ENCODE results near the gene NME2. TPM values are rescaled to one million over a fixed set of nuclear protein-coding genes. Genes with fewer than 3 reads are reported as not detected.

The NME2 gene
- total and polyA plus RNA-seq, 10 of the 15 experiments (the other 5 are each of a cell fraction or from before 2014, with no cell fraction given) = 497 to 1,030 (median 786) TPM

DNA sequence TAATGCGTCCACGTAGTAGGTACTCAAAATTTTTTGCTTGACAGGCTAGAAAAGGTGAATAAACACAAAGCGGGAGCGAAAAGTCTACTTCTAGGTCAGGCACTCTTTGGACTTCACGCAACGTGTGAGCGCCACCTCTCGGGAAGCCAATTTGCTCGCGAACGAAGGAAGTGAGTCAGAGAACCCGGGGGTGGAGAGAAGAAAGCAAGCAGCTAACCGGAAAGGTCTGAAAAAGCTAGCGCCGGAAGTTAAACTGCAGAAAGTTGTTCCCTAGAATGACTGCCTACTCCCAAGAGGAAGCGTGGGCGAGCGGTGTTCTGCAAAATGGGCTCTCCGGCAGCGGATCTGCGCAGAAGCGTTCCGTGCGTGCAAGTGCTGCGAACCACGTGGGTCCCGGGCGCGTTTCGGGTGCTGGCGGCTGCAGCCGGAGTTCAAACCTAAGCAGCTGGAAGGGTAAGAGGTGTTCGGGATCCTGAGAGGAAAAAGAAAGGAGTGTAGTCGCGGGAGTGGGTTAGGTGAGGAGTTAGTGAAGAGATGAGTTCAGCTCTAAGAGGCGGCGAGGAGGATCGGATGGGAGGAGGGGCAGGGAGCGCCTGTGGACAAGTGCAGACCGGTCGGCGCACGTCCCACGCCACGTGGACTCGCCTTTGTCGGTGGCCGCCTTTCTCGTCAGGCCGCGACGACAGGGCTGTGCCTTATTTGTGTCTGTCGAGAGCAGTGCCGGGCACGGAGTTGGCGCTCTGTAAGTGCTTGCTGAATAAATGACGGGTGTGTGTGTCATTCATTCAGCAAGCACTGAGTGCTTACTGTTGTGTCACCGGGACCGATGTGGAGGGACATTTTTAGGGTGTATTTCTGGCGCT, 12.8 kb upstream of the NME2 start, which contains the start of gene NME1 (continued):
- TF ChIP-seq POLR2AphosphoS2 (IDR thresholded peaks at IDR 0.05; ENCODE audit: low read depth, low read length) (peak; percentile 80; the same call in 1 of the 2 replicates), NR2C2 (IDR thresholded peaks at IDR 0.05; ENCODE audit: borderline replicate concordance, control insufficient read depth, insufficient read length, low read depth) (no peak), BRCA1 (IDR thresholded peaks at IDR 0.05; ENCODE audit: low read depth, low read length) (no peak), BHLHE40 (IDR thresholded peaks at IDR 0.05; ENCODE audit: borderline replicate concordance in 1 of 2, low read depth in 2 of 2, low read length in 1 of 2) (peak; percentile 49 to 80; a peak in 3 of 4 replicates), CREB1 (IDR thresholded peaks at IDR 0.05; ENCODE audit: low read depth) (peak; percentile 90), ZNF274 (IDR thresholded peaks at IDR 0.05; ENCODE audit: insufficient read depth, insufficient read length) (no peak), CBX5 (IDR thresholded peaks at IDR 0.05; ENCODE audit: low read depth) (peak; percentile 97), ZBED1 (IDR thresholded peaks at IDR 0.05; ENCODE audit: borderline replicate concordance) (peak; percentile 71; the same call in 1 of the 2 replicates), TCF12 (IDR thresholded peaks at IDR 0.05; ENCODE audit: low read depth, low read length) (peak; percentile 75), ZBTB11 (CRISPR knock-in tag; IDR thresholded peaks at IDR 0.05) (peak; percentile 100), PRDM15 (CRISPR knock-in tag; IDR thresholded peaks at IDR 0.05) (no peak), WRNIP1 (IDR thresholded peaks at IDR 0.05; ENCODE audit: borderline replicate concordance, low read depth, low read length) (peak; percentile 100; the same call in 1 of the 2 replicates), NBN (IDR thresholded peaks at IDR 0.05) (peak; percentile 99), EGR1 (IDR thresholded peaks at IDR 0.05; ENCODE audit: borderline replicate concordance in 1 of 2, low read depth in 2 of 2, low read length in 2 of 2) (peak; percentile 100)
- TF ChIP-seq, protein P1, sequence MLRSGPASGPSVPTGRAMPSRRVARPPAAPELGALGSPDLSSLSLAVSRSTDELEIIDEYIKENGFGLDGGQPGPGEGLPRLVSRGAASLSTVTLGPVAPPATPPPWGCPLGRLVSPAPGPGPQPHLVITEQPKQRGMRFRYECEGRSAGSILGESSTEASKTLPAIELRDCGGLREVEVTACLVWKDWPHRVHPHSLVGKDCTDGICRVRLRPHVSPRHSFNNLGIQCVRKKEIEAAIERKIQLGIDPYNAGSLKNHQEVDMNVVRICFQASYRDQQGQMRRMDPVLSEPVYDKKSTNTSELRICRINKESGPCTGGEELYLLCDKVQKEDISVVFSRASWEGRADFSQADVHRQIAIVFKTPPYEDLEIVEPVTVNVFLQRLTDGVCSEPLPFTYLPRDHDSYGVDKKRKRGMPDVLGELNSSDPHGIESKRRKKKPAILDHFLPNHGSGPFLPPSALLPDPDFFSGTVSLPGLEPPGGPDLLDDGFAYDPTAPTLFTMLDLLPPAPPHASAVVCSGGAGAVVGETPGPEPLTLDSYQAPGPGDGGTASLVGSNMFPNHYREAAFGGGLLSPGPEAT (IDR thresholded peaks at IDR 0.05; ENCODE audit: low read depth) = peak; percentile 95
- TF ChIP-seq, protein P2, sequence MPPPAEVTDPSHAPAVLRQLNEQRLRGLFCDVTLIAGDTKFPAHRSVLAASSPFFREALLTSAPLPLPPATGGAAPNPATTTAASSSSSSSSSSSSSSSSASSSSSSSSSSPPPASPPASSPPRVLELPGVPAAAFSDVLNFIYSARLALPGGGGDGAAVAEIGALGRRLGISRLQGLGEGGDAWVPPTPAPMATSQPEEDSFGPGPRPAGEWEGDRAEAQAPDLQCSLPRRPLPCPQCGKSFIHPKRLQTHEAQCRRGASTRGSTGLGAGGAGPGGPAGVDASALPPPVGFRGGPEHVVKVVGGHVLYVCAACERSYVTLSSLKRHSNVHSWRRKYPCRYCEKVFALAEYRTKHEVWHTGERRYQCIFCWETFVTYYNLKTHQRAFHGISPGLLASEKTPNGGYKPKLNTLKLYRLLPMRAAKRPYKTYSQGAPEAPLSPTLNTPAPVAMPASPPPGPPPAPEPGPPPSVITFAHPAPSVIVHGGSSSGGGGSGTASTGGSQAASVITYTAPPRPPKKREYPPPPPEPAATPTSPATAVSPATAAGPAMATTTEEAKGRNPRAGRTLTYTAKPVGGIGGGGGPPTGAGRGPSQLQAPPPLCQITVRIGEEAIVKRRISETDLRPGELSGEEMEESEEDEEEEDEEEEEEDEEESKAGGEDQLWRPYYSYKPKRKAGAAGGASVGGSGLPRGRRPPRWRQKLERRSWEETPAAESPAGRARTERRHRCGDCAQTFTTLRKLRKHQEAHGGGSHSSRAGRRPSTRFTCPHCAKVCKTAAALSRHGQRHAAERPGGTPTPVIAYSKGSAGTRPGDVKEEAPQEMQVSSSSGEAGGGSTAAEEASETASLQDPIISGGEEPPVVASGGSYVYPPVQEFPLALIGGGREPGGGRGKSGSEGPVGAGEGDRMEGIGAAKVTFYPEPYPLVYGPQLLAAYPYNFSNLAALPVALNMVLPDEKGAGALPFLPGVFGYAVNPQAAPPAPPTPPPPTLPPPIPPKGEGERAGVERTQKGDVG (CRISPR knock-in tag; IDR thresholded peaks at IDR 0.05) = peak; percentile 51; the same call in 1 of the 2 replicates

Data from GM12878 (cell line).